GM12878 (cell line): Measurements from ENCODE around the gene DENND1A. TPM values are rescaled to one million over a fixed set of nuclear protein-coding genes. Genes with fewer than 3 reads are reported as not detected.

ENCODE experiments used
- ATAC-seq: fragments of 200-7000 bp; cut with Tn5 transposase; 3 replicates; pipeline ENCODE4 v1.9.1; 2020; ENCODE audit warnings: mild to moderate bottlenecking, moderate library complexity
- BruUV-seq: library from RNA; stranded (reverse); fragments of 400-500 nt; replicated peaks from 2 replicates; lab custom pipeline; 2021; lab: Mats Ljungman, UMichigan
- CTCF ChIA-PET: fragments of 300-600 bp; sonication (Branson Sonifier 250); formaldehyde crosslinking; extraction: SDS; loops from one replicate; lab custom pipeline; 2021; ENCODE audit warnings: inconsistent platforms; lab: Yijun Ruan, JAX
- POLR2A ChIA-PET: fragments of 350-600 bp; formaldehyde crosslinking; extraction: SDS; loops from one replicate; lab custom pipeline; 2021; ENCODE audit warnings: inconsistent platforms; lab: Charles Lee
- RAD21 ChIA-PET: fragments of 300-600 bp; sonication (Branson Sonifier 250); formaldehyde crosslinking; loops from one replicate; lab custom pipeline; 2023; ENCODE audit warnings: antibody characterized with exemption; ENCODE audit not compliant: unreplicated experiment; lab: Charles Lee
- SMC1A ChIA-PET: fragments of 300-600 bp; sonication (Branson Sonifier 250); formaldehyde crosslinking; loops from one replicate; lab custom pipeline; 2023; ENCODE audit not compliant: unreplicated experiment, uncharacterized antibody; lab: Charles Lee
- DNase-seq: peaks from one replicate; pipeline ENCODE4 v3.0.0-alpha.2; 2011; ENCODE audit warnings: low read depth, low spot score
- FAIRE-seq: peaks from 3 replicates; lab custom pipeline; 2011; peaks lifted over from hg19 to GRCh38; lab: Jason Lieb, UNC
- H2AFZ ChIP-seq: 2 replicates; pipeline ENCODE4 v1.6.0; 2011; ENCODE audit warnings: low read depth, low read length, control low read depth; ENCODE audit not compliant: control insufficient read depth
- H3K27ac ChIP-seq: 2 replicates; pipeline ENCODE4 v1.5.1; 2011; ENCODE audit warnings: control low read depth; ENCODE audit not compliant: control insufficient read depth, insufficient read depth
- H3K27me3 ChIP-seq, 2 experiments: replicated peaks in 1 of 2; 2 replicates each; pipeline versions ENCODE4 v1.6.0 to v1.6.1; 2011; ENCODE audit warnings: low read length in 1 of 2; ENCODE audit not compliant: control insufficient read depth in 2 of 2, insufficient read depth in 2 of 2
- H3K36me3 ChIP-seq, 2 experiments: 2 replicates each; pipeline ENCODE4 v1.5.1; 2011; ENCODE audit warnings: low read length in 1 of 2; ENCODE audit not compliant: control insufficient read depth in 2 of 2, insufficient read depth in 2 of 2
- H3K4me1 ChIP-seq: 2 replicates; pipeline ENCODE4 v1.6.1; 2011; ENCODE audit warnings: mild to moderate bottlenecking, low read length, moderate library complexity, mixed read lengths; ENCODE audit not compliant: control insufficient read depth, insufficient read depth
- H3K4me2 ChIP-seq: 2 replicates; pipeline ENCODE4 v1.6.0; 2011; ENCODE audit warnings: control low read depth; ENCODE audit not compliant: control insufficient read depth, insufficient read depth
- H3K4me3 ChIP-seq: fragments of 200-600 bp; sonication (generic); 2 replicates; pipeline ENCODE4 v1.5.1; 2016
- H3K79me2 ChIP-seq: 2 replicates; pipeline ENCODE4 v1.6.0; 2011; ENCODE audit warnings: low read length; ENCODE audit not compliant: control insufficient read depth, insufficient read depth
- H3K9ac ChIP-seq: 2 replicates; pipeline ENCODE4 v1.8.0; 2011; ENCODE audit warnings: low read length, control low read depth, mixed read lengths; ENCODE audit not compliant: control insufficient read depth, insufficient read depth
- H3K9me3 ChIP-seq: replicated peaks from 3 replicates; pipeline ENCODE4 v1.5.1; 2011; ENCODE audit warnings: mild to moderate bottlenecking, low read length; ENCODE audit not compliant: control insufficient read depth, insufficient read depth
- H4K20me1 ChIP-seq: 2 replicates; pipeline ENCODE4 v1.6.0; 2011; ENCODE audit not compliant: control insufficient read depth, insufficient read depth
- BHLHE40 ChIP-seq, 2 experiments: fragments of 450-650 bp in 1 of 2; IDR thresholded peaks; 2 replicates each; pipeline ENCODE4 v1.6.1; 2011 to 2017; ENCODE audit warnings: low read depth in 2 of 2, borderline replicate concordance in 1 of 2, improper control_type of control experiment in 1 of 2, low read length in 1 of 2, mild to moderate bottlenecking in 1 of 2
- CBX3 ChIP-seq: fragments of 200-600 bp; sonication (generic); IDR thresholded peaks from 2 replicates; pipeline ENCODE4 v1.6.1; 2016; ENCODE audit warnings: low read depth, borderline replicate concordance
- CREB1 ChIP-seq: IDR thresholded peaks from 2 replicates; pipeline ENCODE4 v1.6.1; 2012; ENCODE audit warnings: low read depth, mild to moderate bottlenecking, inconsistent platforms
- EP300 ChIP-seq, 2 experiments: fragments of 150-350 bp in 1 of 2; IDR thresholded peaks; 2 replicates each; pipeline ENCODE4 v1.6.1; 2011 to 2012; ENCODE audit warnings: low read depth in 2 of 2, low read length in 2 of 2, borderline replicate concordance in 1 of 2, improper control_type of control experiment in 1 of 2, inconsistent platforms in 1 of 2; ENCODE audit not compliant: control insufficient read depth in 1 of 2
- IRF3 ChIP-seq: fragments of 450-650 bp; IDR thresholded peaks from 2 replicates; pipeline ENCODE4 v1.6.1; 2014; ENCODE audit warnings: mild to moderate bottlenecking
- JUND ChIP-seq: IDR thresholded peaks from 2 replicates; pipeline ENCODE4 v1.6.1; 2012; ENCODE audit warnings: low read depth, mild to moderate bottlenecking, low read length, improper control_type of control experiment, moderate library complexity
- KAT2A ChIP-seq: conservative IDR thresholded peaks from 2 replicates; pipeline ENCODE4 v1.6.1; 2011; ENCODE audit warnings: low read depth, low read length; ENCODE audit not compliant: control insufficient read depth
- MLLT1 ChIP-seq: fragments of 450-650 bp; IDR thresholded peaks from 2 replicates; pipeline ENCODE4 v1.6.1; 2016; ENCODE audit warnings: mild to moderate bottlenecking
- MXI1 ChIP-seq: fragments of 150-350 bp; IDR thresholded peaks from 2 replicates; pipeline ENCODE4 v1.6.1; 2011; ENCODE audit warnings: low read depth, mild to moderate bottlenecking, inconsistent platforms, low read length, improper control_type of control experiment
- NKRF ChIP-seq: fragments of 450-650 bp; conservative IDR thresholded peaks from 2 replicates; pipeline ENCODE4 v1.6.1; 2017; ENCODE audit warnings: mild to moderate bottlenecking, moderate library complexity
- POLR2AphosphoS5 ChIP-seq: IDR thresholded peaks from 2 replicates; pipeline ENCODE4 v1.6.1; 2011; ENCODE audit warnings: mild to moderate bottlenecking, low read length, inconsistent platforms
- RB1 ChIP-seq: fragments of 450-650 bp; formaldehyde crosslinking; IDR thresholded peaks from 2 replicates; pipeline ENCODE4 v1.6.1; 2017; ENCODE audit warnings: mild to moderate bottlenecking, borderline replicate concordance
- RBBP5 ChIP-seq: fragments of 200-600 bp; sonication (generic); conservative IDR thresholded peaks from 2 replicates; pipeline ENCODE4 v1.6.1; 2016
- SMAD1 ChIP-seq: fragments of 450-650 bp; IDR thresholded peaks from 2 replicates; pipeline ENCODE4 v1.6.1; 2018; ENCODE audit warnings: mild to moderate bottlenecking, low read depth; ENCODE audit not compliant: partially characterized antibody
- SPI1 ChIP-seq: IDR thresholded peaks from 2 replicates; pipeline ENCODE4 v1.6.1; 2011; ENCODE audit warnings: low read depth, mild to moderate bottlenecking, low read length, moderate library complexity, borderline replicate concordance; ENCODE audit not compliant: insufficient read depth
- SUPT20H ChIP-seq: IDR thresholded peaks from 2 replicates; pipeline ENCODE4 v1.6.1; 2011; ENCODE audit warnings: low read depth, mild to moderate bottlenecking, low read length, moderate library complexity, borderline replicate concordance; ENCODE audit not compliant: control insufficient read depth
- ZNF384 ChIP-seq: IDR thresholded peaks from 2 replicates; pipeline ENCODE4 v1.6.1; 2012; ENCODE audit warnings: low read depth, mild to moderate bottlenecking, low read length, improper control_type of control experiment, borderline replicate concordance
- ZSCAN29 ChIP-seq: fragments of 450-650 bp; IDR thresholded peaks from 2 replicates; pipeline ENCODE4 v1.6.1; 2017; ENCODE audit warnings: mild to moderate bottlenecking, moderate library complexity
- WGBS: methylation state at CpG from one replicate; pipeline ENCODE4 v1.1.6; 2016; ENCODE audit warnings: low lambda C conversion rate; ENCODE audit not compliant: insufficient replicate concordance, insufficient coverage; ENCODE audit errors: missing lambda C conversion rate; 5-methylcytosine and 5-hydroxymethylcytosine counted together
- in situ Hi-C: fragments of 300-500 bp; cut with MboI; formaldehyde crosslinking; loops from 9 replicates; pipeline ENCODE4 v1.14.3; 2018; ENCODE audit warnings: mixed read lengths
- intact Hi-C: fragments of 100-400 bp; cut with micrococcal nuclease; formaldehyde crosslinking; loops from one replicate; pipeline ENCODE4 v1.14.2; 2022; ENCODE audit not compliant: unreplicated experiment
- polyA plus RNA-seq, 11 experiments: library from polyadenylated mRNA; depleted of rRNA in 4 of 11; unstranded in 6 of 11; stranded (reverse) in 5 of 11; fragments of >200 nt; fragmentation: Nextera tagmentation in 4 of 11; fragmentation: Illumina TruSeq in 1 of 11; extraction: Ambion mirVana in 4 of 11; extraction: Trizol in 1 of 11; gene quantifications; 1 replicate in 1 of 11; 2 replicates in 10 of 11; pipeline versions ENCODE4 v1.2.1 to v1.2.3, GENCODE V29; 2011 to 2016; ENCODE audit warnings: inconsistent platforms in 2 of 11, missing spikeins in 2 of 11, low read depth in 1 of 11
- total RNA-seq, 4 experiments: library from RNA; depleted of rRNA in 3 of 4; stranded (reverse); fragments of >200 nt in 3 of 4; fragmentation: Illumina TruSeq in 1 of 4; extraction: Trizol in 1 of 4; gene quantifications; 2 replicates each; pipeline versions ENCODE4 v1.2.1 to v1.2.3, GENCODE V29; 2013 to 2021

Gene DENND1A
- total and polyA plus RNA-seq, 10 of the 15 experiments (the other 5 are each of a cell fraction or from before 2014, with no cell fraction given): 14.1 to 48.6 (median 35.2) TPM

GRCh38 chr9:123597876-123598556 lies 331.9 kb downstream of the DENND1A start (continued):
- TF ChIP-seq EP300 (IDR thresholded peaks at IDR 0.05; ENCODE audit: borderline replicate concordance in 1 of 2, control insufficient read depth in 1 of 2, low read depth in 2 of 2, low read length in 2 of 2): no peak
- TF ChIP-seq RBBP5: no peak
- TF ChIP-seq SMAD1: no peak

- SMC1A ChIA-PET: no interaction called here
- DNase-seq (no peak), ATAC-seq (no peak), FAIRE-seq (no peak)
- intact Hi-C loops: no loop called here
- POLR2A ChIA-PET: interaction anchor here (1.5 kb wide), 1 partner anchor 10 kb away, joined by 4 read pairs; no protein-coding TSS in a partner anchor
- Histone ChIP-seq H3K27ac (no peak overlapping the region), H3K9ac (no peak overlapping the region), H4K20me1 (no peaks in the 10 kb centered on the region), H3K4me2 (no peak overlapping the region), H3K79me2 (no peaks in the 10 kb centered on the region), H3K4me3 (no peak overlapping the region), H2AFZ (no peak overlapping the region), H3K36me3 (no peaks in the 10 kb centered on the region), H3K9me3 (no peaks in the 10 kb centered on the region), H3K27me3 (no peaks in the 10 kb centered on the region), H3K4me1 (peaks cover 4% of the 10 kb centered on the region; the same call in 1 of the 2 replicates)
- RAD21 ChIA-PET: no interaction called here
- CTCF ChIA-PET: interaction anchor here (0.5 kb wide), 1 partner anchor 272 kb away, joined by 3 read pairs; no protein-coding TSS in a partner anchor
- no TSS peak for BruUV-seq
- WGBS: 97% methylated on average over 4 of the region's 4 CpGs
- in situ Hi-C loops: no loop called here
- TF ChIP-seq MLLT1 (no peak), RB1 (no peak), JUND (no peak), SUPT20H (no peak), KAT2A (no peak), IRF3 (no peak), CBX3 (no peak), SPI1 (no peak), POLR2AphosphoS5 (no peak), SMAD1 (no peak), MXI1 (no peak), CREB1 (no peak), ZSCAN29 (no peak), ZNF384 (no peak), NKRF (no peak), BHLHE40 (IDR thresholded peaks at IDR 0.05; ENCODE audit: borderline replicate concordance in 1 of 2, low read depth in 2 of 2, low read length in 1 of 2) (no peak)
These were observed 332.9 kb downstream of the DENND1A start for GRCh38 chr9:123597048-123597447.
